ENCODE data around the gene INAFM2.

INAFM2 gene

DNA sequence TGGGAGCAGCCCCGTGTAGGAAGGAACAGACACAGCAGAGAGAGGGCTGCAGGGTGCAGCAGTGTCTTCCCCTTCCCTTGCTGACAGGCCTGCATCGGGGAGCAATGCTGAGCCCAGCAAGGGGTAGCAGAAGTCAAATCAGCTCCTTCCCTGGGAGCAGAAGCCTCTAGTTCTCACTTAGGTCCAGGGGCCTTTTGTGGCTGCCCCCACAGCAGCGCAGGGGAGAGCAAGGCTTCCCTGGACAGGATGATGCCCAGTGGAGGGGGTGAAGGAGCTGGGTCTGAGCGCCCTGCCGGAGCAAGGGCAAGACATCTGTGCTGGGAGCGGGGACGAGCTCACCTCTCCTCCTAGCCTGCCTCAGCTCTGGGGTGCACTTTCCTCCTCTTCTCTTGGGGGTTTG lies 16.6 kb upstream of the INAFM2 start:
- DNase-seq (ENCODE audit: low read depth): no peak

DNA sequence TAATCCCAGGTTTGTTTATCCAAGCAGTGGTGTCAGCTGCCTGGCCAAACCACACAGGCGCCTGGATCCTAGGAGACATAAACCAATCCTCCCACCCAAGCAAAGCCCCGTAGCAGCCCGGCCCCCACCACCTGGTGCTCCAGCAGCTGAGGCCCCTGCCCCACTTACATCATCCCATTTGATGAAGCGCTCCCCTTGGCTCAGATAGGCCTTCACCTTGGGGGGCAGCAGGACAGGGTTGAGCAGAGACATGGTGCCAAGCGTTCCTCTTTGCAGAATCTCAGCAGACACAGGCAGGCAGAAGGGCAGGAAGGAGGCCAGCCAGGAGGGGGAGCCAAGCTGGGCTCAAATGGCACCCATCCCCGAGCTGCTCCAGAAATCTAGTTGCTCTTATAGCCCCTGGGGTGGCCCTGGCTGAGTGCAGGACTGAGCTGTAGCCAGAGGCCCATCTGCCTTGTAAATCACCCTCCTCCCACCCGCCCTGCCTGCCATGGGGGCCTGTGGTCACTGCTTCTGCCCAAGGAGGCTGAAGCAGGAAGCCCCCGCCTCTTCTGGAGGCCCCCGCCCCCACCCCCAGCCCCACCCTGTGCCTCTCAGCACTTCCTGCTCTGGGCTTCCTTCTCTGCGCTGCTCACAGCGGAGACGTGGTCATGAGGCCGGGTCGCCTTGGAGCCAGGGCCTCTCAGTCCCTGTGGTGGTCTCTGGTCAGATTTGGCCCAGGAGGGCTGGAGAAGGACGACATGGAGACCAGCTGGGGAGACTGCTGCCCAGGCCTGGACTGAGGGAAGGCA lies 15.9 kb upstream of the INAFM2 start, which contains the start of gene PLCB2:
Gene PLCB2 (minus strand): TSS at position 515 of the 791 bp plus-strand sequence. CDS start 263 bp downstream, at position 252.
- no peak for DNase-seq (ENCODE audit: low read depth)

- no peak for DNase-seq (ENCODE audit: low read depth)
These were observed 14.1 kb upstream of the INAFM2 start for GRCh38 chr15:40309344-40309862.

DNA sequence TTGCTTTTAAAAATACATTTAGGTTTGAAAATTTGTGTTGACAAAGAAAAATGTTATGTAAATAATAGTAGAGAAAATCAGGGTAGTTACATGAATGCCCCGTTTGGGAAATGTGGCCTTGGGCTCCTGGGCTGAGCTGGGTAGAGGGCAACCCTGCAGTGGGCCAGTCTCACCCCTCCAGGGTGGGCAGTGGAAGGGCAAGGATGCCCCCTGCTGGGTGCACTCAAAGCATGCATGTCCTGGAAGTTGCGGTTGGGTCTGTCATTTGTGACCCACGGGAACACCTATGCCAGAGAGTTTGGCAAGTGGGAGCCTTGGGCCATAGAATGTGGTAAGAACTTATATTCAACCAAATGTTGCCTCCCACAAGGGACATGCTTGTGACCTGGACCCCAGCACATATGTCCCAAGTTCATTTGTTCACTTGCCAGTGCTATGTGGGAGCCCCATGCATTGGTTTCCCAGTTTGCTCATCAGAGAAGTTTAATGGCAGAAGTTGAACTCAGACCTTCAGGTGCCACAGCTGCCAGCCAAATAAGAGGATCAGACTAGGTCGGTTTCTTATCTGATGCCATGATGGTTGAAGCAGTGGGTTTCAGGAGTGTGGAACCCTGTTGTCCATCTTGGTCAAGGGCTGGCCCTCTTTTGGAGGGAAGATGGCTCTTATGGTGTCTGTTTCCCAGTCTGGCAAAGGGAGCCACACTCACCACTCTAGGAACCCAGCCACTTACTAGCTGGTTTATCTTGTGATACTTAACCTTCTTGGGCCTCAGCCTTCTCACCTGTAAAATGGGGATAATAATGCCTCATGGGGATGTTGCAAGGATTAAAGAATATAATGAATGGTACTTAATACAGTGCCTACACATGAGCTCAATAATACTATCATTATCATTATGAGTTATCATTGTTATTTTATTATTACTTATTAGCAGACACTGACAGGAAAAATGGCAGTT lies 13.2 kb upstream of the INAFM2 start:
- no peak for DNase-seq (ENCODE audit: low read depth)

DNA sequence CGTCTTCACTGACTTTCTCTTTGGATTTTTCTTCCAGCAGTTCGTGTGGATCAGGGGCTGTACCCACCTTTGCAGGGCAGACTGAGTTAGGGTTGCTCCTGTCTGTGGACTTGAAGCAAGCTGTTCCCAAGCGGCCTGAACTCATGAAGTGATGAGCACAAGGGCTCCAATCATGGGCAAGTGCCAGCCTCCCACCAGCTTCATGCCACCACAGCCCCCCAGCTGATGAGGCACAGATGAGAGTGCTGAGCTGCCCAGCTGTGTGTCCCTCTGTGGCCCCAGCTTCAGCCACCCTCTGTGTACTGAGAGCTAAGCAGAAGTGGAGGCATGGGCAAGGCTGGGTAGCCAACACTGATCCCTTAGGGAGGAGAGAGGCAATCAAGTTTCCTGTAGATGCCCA lies 12.5 kb upstream of the INAFM2 start:
- no peak for DNase-seq (ENCODE audit: low read depth)

- no peak for DNase-seq (ENCODE audit: low read depth)
These were observed 10.9 kb upstream of the INAFM2 start for GRCh38 chr15:40312370-40313158.

DNA sequence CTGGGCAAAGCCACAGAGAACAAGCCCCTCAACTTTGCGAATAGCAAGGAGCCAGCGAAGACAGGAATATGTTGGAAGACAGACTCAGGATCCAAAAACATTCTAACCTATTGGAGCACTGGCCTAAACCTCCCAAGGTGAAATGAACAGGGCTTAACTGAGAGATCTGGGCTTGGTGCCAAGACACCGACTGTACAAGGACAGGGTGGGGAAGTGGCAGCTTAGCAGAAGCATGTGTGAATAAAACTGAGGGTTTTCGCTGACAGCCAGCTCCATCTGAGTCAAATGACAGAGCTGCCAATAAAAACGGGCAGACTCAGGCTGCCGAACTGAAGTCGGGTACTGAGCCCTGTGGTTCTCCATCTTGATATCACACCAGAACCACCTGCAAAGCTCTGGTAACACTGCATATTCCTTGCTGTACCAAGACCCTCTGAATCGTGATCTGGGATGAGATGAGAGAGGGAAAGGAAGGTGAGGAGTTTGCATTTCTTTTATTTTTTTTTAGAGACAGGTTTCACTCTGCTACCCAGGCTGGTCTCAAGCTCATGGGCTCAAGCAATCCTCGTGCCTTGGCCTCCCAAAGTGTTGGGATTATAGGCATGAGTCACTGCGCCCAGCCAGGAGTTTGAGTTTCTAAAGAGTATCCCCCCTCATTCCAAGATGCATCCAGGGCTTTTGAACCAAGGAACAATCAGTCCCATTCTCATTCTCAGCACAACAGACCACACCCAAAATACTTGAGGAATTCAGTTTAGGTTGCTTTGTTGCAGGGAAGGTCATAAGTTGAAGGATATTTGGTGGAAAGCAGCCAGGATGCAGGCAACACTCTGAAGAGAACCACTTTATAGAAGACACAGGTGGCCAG lies 9.7 kb upstream of the INAFM2 start:
- no peak for DNase-seq (ENCODE audit: low read depth)

DNA sequence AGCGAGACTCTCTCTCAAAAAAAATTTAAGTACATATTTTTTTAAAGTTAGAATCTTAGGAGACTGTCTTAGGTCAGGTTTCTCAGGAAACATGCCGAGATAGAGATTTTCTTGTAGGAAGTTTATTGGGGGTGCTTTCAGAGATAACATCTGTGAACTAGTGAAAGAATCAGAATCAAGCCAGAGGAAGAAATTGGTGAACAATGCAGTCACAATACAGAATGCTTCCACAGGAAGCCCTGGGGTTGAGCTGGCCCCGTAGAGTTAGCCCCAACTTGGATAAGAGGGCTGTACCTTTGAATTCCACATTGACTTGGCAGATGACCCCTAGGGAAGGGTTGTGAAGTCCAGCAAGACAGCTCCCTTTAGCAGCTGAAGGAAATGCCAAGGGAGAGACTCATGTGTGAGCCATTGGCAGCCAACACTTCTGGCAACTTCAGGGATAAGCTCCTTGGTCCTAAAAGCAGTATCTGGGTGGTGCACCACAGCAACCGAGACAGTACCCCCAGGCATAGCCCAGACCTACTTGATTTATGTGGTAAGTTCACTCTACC lies 8.7 kb upstream of the INAFM2 start:
- no peak for DNase-seq (ENCODE audit: low read depth)

- DNase-seq (ENCODE audit: low read depth): no peak
These were observed 6.6 kb upstream of the INAFM2 start for GRCh38 chr15:40316931-40317330.

GRCh38 chr15:40317580-40317979 lies 5.9 kb upstream of the INAFM2 start:
- DNase-seq (ENCODE audit: low read depth): no peak

GRCh38 chr15:40320409-40320808 lies 3.1 kb upstream of the INAFM2 start:
- DNase-seq (ENCODE audit: low read depth): no peak

DNA sequence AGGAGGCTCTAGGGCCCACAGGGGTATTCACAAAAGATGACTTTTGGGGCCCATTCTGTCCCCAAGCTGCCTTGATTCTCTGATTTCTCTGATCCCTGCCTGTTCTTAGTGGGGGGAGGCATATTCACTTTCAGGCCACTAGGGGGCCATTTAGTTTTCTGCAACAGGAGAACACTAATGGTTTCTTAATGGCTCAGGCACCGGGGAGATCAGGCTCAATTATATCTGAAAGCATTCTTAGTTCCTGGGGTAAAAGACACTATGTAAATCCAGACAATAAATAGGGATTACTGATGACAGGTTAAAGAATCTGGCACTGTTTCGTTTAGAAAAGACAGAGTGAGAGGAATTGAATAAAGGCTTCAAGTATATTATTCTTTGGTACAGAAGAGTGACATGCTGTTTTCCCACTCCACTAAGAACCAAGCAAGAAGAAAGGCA lies 2.5 kb upstream of the INAFM2 start:
- DNase-seq (ENCODE audit: low read depth): no peak

- DNase-seq (ENCODE audit: low read depth): no peak
These were observed 807 bp upstream of the INAFM2 start for GRCh38 chr15:40322531-40323238.

- no peak for DNase-seq (ENCODE audit: low read depth)
These were observed 753 bp downstream of the INAFM2 start for GRCh38 chr15:40323953-40324937.

- DNase-seq (ENCODE audit: low read depth): no peak
These were observed 1.7 kb downstream of the INAFM2 start for GRCh38 chr15:40325188-40325587.

DNA sequence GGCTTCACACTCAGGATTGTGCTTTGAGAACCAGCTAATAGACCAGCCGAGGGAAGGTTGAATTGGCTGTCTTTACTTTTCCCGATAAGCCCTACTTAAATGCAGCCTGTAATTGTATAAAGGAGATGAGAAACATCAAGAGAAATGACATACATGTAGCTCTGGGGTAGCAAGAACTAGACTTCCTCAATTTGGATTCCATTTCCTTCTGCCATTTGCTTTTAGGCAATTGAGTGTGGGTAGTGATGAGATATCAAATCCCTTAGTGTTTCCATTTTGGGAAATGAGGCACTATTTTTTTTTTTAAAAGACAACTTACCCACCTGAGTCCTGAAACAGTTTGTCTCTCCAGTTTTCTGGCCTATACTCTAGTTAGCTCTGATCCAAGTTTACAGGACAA lies 2.2 kb downstream of the INAFM2 start:
- no peak for DNase-seq (ENCODE audit: low read depth)

DNA sequence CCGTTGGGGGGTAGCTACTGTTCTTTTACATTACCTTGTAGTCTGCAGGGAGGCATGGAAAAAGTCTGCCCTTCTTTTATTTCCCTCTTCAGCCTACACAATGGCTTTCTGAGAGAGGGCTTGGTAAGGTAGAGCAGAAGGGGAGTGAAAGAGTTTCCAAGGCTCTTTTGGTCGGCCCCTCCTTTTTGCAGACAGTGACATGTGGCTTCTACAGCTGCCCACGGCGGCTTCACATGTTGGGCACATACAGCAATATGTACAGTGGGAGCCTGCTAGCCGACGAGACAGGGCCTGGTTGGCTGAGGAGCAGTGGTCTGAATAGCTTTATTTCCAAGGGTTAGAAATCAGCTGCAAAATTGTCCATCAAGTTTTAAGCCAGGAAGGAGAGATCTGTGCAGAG lies 4.0 kb downstream of the INAFM2 start:
- DNase-seq (ENCODE audit: low read depth): no peak

GRCh38 chr15:40328176-40328575 lies 4.7 kb downstream of the INAFM2 start:
- no peak for DNase-seq (ENCODE audit: low read depth)

DNA sequence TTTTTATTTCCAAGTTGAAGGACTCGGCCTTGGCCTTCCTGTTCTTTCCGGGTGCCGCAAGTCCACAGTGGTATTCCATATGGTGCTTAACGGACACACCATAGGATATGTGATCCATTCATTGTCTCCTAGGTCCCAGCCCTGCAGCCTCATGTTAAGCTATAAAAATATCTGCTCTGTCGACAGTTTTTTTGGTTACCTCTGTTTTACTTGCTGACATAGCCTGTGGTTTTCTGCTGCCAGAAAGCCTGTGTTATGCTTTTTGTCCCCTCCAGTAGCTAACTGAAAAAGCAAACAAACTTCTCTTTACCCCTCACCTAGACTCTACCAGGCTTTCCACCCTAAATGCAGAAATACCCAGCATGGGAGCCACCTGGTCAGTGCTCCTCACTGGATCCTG lies 5.3 kb downstream of the INAFM2 start:
- no peak for DNase-seq (ENCODE audit: low read depth)

Data from GM04504 (cell line).